GM23248 (cell line): Measurements from ENCODE around the gene IFT122.

Experiments
- EZH2 ChIP-seq: fragments of 200-600 bp; sonication (generic); IDR thresholded peaks from 2 replicates; pipeline ENCODE4 v1.6.1; 2018; ENCODE audit warnings: antibody characterized with exemption, mild to moderate bottlenecking; ENCODE audit not compliant: insufficient read depth, poor library complexity, severe bottlenecking
- EZH2phosphoT487 ChIP-seq: fragments of 200-600 bp; sonication (generic); IDR thresholded peaks from 2 replicates; pipeline ENCODE4 v1.6.1; 2018; ENCODE audit warnings: antibody characterized with exemption, moderate library complexity, mild to moderate bottlenecking, low read depth; ENCODE audit not compliant: insufficient read depth

GRCh38 chr3:129421236-129421883 is 18.7 kb upstream of the IFT122 start:
- TF ChIP-seq EZH2phosphoT487 (no peak), EZH2 (no peak)
